Right renal pelvis (tissue), 4 donors: ENCODE data around the gene ZC3H12C. TPM values are rescaled to one million over a fixed set of nuclear protein-coding genes. Genes with fewer than 3 reads are reported as not detected.

Experiments
- DNase-seq, 4 donors: peaks; one replicate each; pipeline ENCODE4 v3.0.0-alpha.2; 2013; ENCODE audit warnings: low read depth in 4 of 4, low spot score in 3 of 4, missing footprints in 1 of 4
- polyA plus RNA-seq, 4 donors: library from polyadenylated mRNA; unstranded; fragments of 120-200 nt; gene quantifications; one replicate each; pipeline ENCODE4 v1.2.1, GENCODE V29; 2013; ENCODE audit not compliant: insufficient read length in 4 of 4

Gene ZC3H12C
- polyA plus RNA-seq, 4 donors = 7.2 to 9.2 (median 8.3) TPM

DNA sequence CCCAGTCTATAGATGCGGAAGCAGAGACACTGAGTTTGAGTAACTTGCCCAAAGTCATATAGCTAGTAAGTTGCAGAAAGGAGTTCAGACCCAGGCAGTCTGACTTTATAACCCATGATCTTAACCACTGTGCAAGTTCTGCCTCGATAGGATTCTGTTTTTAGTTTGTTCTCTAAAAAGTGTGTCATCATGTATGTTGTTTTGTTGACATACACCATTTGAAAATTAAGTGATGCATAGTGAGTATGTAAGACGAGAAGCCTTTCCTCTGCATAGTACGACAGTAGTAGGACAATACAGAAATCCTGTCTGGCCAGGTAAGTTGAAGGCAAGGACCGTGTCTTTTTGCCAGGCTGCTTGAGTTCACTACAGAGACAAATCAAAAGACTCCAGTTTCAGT, 3.3 kb downstream of the ZC3H12C start:
- DNase-seq = no peak

DNA sequence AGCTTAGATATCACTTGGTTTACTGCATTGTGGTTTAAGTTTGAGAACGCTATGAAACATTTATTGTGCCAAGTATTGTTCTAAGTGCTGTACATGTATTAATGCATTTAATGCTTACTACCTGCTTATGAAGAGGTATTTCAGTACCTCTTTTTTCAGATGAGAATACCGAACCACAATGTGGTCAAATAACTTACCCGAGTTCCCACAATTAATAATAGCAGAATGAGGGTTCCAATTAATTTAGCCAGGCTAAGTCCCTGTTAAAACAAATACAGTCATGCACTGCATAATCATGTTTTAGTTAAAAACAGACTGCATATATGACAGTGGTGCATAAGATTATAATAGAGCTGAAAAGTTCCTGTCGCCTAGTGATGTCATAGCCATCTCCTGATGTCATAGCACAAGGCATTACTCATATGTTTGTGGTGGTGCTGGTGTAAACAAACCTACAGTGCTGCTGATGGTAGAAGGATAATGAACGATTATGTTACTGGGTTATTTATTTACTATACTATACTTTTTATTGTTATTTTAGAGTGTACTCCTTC, 4.3 kb downstream of the ZC3H12C start:
- no peak for DNase-seq

DNA sequence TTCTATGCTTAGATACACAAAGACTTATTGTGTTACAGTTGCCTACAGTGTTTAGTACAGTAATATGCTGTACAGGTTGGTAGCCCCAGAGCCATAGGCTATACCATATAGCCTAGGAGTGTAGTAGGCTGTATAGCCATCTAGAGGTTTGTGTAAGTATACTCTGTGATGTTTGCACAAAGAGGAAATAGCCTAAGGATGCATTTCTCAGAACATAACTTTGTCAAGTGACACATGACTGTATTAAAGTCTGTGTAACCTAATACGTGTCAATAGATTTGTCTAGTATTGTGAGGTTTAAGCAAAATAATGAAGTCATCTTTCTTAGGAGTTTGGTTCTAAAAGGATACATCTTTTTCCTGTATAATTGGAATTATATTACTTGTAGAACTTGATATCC, 5.5 kb downstream of the ZC3H12C start:
- no peak for DNase-seq

DNA sequence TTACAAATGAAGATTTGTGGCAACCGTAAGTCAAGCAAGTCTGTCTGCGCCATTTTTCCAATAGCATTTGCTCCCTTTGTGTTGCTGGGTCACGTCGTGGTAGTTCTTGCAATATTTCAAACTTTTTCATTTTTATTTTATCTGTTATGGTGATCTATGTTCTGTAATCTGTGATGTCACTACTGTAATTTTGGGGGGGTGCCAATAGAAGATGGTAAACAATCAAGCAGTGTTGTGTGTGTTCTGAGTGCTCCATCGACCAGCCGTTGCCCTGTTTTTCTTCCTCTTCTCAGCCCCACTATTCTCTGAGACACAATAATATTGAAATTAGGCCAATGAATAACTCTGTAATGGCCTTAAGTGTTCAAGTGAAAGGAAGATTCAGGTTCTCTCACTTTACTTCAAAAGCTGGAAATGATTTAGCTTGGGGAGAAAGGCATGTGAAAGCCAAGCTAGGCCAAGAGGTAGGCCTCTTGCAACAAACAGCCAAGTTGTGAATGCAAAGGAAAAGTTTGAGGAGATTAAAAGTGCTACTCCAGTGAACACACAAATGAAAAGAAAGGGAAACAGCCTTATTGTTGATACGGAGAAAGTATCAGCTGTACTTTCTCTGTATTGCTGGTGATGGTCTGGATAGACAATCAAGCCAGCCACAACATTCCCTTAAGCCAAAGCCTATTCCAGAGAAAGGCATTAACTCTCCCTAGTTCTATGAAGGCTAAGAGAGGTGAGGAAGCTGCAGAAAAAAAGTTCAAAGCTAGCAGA, 7.5 kb downstream of the ZC3H12C start:
- DNase-seq = no peak

DNA sequence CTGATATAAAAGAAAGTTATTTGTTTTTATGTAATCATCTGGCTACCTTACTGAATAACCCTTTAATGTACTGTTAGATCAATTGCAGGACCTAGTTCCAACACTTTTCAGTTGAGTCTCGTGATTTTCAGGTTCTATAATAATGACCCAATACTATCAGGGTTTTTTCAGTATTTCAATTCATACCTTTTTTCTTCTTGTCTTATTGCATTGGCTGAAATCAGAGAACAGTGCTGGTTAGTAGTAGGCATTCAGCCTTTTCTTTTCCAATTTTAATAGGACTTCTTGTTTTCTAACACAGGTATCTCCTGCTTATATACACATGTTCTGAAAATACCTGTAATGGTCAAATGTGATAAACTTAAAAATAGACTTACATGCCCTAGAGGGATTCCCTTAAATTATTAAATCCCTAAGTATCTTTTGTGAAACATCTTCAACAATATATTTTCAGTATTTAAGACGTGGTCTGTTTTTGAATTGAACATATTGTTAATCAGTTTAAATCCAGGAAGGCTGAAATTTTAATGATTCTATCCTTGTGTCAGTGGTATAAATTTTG, 13.6 kb downstream of the ZC3H12C start:
- no peak for DNase-seq

DNA sequence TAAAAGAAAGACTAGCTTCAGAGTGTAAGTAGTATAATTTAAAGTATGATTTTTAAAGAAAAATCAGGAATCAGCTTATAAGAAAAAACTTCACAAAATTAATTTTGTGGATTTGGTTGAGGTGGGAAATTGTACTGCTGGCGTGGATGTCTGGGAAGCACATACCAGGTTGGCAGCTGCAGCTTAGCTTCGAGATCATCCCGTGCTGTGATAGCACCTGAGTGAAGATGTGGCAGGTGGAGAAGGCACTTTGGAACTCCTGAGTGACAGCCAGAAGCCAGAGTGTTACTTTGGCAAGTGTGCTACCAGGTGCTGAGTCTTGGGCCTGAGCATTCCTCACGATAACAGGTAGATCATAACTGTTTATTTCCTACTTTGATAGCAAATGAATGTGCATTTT, 17.7 kb downstream of the ZC3H12C start:
- DNase-seq = no peak

DNA sequence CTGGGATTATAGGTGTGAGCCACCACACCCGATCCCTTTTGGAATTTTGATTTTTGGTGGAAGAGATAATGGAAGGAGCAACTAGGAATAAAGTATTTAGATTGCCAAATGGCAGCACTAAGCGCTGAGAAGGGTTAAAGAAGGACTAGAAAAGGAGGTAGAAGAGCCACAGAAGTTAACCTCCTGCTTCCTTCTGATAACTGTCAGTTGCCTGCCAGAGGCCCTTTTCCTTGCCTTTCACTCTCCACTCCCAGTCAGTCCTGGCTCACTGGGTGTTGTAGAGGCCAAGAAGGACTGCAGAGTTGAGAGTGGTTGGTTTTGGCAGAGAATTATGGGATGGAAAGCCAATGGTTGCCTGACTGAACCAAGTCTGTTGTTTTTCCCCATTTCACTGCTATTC, 19.3 kb downstream of the ZC3H12C start:
- DNase-seq = no peak

DNA sequence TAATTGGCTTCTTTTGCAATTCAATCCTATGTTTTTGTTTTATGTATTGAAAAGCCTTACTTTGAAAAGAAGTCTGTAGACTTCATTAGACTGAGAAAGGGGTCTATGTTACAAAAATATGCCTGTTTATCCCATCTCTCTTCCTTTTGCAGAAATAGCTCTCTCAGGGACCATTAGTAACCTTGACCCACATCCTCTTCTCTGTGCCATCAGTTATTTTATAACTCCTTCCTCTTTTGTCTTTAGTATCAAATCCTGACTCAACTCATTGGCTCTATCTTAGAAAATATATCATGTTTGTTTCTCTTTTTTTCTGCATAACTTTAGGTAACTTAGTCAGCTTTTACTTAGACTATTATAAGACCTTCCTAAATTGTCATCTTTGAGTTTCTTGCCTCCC, 20.3 kb downstream of the ZC3H12C start:
- no peak for DNase-seq

DNA sequence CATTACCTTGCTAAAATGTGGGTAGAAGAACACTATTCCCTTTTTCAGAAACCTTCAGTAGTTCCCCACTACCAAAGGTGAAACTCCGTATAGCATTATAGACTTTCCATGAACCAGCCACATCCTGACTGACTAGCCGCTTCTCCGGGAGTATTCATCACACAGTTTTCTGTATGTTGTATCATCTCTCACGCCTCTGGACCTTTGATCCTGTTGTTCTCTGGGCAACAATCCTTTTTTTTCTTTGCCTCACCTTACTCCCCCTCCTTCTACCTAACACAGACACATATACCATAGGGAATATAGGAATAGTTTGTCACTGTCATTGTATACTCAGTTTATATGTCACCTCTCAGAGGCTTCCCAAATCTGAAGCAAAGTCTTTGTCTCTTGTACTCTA, 20.8 kb downstream of the ZC3H12C start:
- no peak for DNase-seq

DNA sequence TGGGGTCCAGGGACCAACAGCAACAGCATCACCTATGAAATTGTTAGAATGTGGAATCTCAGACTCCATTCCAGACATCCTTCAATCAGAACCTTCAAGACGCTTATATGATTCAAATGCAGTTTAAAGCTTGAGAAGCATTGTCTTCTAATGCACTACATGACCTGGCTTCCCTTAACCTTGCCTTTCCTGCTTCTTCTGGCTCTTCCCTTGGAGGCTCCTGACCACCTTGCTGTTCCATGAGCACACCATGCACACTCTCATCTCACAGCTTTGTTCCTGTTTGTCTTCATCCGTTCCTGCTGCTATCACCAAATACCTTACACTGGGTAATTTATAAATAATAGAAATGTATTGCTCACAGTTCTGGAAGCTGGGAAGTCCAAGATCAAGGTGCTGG, 26.1 kb downstream of the ZC3H12C start:
- DNase-seq = no peak

DNA sequence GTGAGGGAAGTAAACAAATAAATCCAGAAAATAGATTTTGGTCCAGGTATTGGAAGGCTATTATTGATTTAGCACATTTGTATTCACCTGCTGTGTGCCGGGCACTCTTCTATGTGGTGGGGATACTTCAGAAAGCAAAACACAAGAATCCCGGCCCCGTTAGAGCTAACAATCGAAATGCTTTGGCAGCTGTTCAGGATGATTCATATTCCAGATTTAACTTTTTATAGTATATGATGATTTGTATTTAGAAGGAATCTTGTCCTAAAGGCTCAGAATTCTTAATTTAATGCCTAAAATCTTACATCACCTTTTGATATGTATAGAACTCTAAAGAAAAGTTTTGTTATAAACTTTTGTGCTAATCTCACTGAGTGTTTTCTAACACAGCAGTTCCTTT, 28.0 kb downstream of the ZC3H12C start:
- no peak for DNase-seq

DNA sequence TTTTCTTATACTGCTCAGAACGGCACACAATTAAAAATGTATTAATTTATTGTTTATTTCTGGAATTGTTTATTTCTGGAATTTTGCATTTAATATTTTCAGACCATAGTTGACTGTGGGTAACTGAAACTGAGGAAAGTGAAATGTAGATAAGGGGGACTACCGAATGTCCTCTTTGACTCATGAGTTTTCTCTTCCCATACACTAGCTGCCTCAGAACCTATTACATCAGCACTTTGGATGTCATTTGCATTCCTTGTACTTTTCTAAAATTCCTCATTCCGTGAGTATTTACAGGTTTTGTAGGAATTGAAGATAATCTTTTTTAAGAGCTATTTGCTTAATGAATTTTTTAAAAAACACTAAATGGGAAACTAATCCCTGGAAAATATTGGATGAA, 29.8 kb downstream of the ZC3H12C start:
- DNase-seq = no peak

DNA sequence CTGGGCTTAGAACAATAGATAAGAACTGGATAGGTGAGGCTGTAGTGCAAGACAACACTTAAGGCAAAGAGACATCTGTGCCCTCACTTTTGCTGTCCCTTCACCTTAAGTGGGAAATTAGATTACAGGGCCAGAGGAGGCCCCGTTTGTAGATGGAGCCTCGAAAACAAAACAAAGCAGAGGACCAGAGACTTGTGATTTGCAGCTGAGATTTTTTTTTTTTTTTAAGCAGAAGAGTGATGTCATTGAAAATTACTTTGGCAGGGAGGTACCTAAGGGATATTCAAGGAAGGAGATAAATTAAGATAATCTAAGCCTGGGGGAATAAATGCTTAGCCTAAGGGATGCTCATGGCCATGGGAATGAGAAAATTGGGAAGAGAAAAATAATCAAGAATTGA, 31.4 kb downstream of the ZC3H12C start:
- no peak for DNase-seq

DNA sequence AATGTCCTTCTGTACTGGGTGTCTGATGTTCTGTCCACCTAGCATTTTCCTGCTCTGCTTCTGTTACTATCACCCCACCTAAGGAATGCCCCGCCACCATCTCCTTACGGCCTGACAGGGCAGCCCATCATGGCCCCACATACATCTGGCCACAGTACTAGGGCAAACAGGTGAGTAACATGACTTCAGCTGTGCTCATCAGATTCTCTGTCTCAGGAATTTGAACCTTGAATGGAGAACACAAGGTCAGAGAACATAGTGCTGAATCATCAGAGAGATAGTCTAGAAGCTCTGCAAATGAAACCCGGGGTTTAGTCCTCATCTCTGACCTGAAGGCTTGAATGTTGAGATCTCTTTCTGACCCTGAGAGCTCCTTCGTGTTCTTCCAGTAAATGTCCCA, 32.4 kb downstream of the ZC3H12C start:
- DNase-seq = no peak

DNA sequence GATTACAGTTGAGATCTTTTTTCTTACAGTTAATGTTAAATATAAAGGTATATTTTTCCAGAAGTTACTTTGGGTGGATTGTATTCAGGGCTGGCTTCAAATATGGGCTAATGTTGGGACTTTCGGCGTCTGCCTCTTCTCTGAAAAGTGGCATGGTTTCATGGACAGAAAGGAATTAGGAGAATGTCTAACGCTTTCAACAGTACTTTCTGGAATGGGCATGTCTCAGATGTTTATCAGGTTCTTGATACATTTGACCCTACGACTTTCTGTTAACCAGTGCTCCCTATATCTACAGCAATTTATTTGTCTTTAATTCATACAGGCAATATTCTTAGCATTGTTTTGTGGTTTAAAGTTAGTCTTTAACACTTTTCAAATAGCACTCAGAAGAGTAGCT, 33.7 kb downstream of the ZC3H12C start:
- no peak for DNase-seq

DNA sequence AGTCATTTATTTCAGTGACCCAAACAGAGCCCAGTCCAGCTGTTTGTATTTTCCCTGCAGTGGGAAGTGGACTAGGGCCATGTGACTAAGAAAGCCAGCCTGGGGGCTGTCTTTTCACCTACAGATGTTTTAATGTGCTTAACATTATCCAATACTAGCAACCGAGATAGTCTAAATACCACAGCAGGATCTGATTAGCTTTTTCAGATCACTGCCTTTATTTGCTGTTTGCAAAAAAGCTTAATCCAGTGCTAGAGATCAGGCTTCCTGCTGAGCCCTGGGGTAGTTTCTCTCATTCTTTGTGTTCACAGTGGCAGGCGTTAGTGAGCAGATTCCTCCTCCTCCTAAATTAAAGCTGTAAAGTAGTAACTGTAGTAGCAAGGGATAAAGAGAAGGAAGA, 35.0 kb downstream of the ZC3H12C start:
- DNase-seq = no peak

DNA sequence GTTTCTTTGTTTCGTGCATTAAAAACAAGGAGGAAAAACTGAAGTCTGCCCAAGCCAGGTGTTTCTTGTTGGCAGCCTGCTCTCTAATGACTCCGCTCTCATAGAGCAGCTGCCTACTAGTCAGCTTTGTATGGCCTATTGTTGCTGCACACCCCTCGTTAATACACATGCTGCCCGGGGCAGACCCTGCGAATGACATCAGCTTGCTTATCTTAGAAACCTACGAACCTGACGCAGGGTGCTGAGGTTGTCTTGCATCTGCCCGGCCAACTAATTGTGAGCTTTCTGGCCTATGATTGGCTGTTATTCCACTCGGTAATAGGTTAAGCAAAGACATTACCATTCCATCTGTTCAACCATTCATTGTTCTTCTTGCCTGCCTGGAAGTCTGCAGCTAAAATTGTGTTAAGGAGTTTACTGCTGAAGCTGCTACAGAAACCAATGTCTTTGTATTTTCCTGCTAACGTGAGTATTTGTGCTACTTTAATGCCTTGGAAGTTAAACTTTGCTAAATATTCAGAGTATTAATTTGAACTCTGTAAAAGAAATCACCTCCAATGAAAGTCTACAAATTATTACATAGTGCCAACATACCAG, 37.5 kb downstream of the ZC3H12C start:
- peak in 1 of 4 donors; percentile 20 for DNase-seq

DNA sequence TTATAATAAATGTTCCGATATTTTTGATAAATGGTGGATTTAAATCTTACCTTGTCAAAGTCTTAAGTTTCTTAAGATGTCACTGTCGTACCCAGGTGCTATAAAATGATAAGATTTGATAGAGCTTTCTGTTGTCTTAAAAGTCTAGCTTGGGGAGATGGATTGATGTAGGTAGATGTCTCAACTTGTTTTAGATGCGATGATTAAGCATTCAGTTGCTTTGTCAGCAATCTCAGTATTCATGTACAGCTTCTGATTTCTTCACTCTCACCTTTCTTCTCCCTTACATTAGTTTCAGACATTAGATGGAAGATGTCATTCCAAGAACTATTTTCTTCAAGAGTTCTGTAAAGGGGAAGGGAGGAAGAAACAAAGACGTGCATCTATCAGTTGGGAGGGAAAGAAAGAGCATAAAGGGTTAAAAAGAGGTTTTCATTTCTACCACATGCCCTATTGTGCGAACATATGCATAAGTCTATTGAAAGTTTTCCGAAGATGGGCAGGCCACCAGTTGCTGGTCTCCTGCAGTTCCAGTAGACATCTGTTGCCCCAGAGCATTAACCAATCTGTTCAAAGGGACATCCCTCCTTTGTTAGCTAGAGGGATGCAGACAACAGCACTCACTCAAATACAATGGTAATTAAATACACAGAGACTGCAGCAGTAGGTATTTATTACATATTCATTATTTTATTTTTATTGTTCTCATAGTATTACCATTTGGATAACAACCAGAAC, 38.4 kb downstream of the ZC3H12C start:
- no peak for DNase-seq

DNA sequence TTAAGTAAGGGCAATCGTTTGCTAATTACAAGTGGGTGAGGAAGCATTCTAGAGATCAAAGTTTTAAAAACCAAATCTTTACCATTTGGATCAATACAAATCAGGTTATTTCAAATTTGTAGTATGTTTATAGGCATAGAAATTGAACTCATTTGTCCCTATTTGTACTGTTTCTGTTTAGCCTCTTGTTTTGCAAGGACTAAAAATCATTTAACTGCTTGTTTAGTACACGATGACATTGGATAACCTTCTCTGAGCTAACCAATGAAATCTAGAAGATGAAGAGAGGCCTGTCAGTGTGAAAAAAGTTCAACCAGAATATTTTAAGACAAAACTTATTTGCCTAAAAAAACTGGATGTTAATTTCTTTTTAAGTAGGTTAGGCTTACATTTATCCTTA, 40.0 kb downstream of the ZC3H12C start:
- no peak for DNase-seq

DNA sequence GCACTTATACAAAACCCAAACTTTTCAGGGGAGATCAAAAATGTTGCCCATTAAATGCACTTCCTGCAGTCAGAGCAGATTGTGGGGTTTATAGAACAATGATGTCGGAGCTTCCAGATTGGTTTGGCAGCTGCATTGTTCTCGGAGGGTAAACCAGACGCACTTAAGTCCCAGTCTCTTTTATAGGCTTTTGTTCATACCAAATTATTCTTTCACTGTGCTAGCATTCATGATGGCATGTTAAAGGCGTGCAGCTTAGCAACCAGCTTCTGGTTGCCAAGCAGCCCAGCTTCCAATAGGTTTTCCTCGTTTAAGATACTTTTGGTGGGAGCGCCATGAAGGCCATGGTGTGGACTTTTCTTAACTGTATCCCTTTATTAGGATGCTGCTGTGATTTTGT, 40.9 kb downstream of the ZC3H12C start:
- no peak for DNase-seq

DNA sequence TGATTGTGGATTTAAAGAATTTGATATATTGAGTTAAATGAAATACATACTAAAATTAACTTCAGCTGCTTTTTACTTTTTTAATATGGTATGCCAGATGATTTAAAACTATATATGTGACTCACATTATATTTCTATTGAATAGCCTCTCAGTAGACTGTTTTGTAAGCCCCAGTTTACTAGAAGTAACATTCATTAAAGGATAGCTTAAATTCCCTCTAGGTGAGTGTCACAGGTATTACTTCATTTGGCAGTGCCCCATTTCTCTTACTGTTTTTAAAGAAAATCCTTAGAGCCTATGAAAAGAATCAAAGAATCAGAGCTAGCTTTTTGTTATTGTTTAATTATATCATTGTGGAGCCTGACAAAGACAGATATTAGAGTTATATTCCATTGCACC, 48.6 kb downstream of the ZC3H12C start:
- DNase-seq = no peak
